ENCODE measurements around the gene HRK. TPM values are rescaled to one million over a fixed set of nuclear protein-coding genes. Genes with fewer than 3 reads are reported as not detected.

HRK gene
- total RNA-seq, 6 donors from 2014 or later = 0.06 to 0.33 (median 0.13) TPM; not detected in 3

DNA sequence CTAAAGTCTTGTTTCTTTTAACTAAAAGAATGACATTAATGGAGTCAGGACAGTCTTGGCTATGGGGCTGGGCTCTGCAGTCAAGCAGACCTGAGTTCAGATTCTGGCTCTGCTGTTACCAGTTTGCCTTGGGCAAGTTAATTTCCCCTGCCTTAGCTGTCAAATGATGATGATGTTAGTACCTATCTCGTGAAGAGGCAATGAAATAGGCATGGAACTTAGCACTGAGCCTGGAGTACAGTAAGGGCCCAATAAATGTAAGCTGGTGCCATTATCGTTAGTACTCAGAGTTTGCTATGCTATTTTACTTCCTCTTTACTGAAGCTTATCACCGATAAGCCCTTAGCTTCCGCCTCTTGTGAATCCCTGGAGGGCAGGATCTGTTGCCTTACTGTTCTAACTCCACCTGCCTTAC, 38.0 kb upstream of the HRK start:
- peak in 1 of 2 donors; percentile 11 for ATAC-seq (ENCODE audit: low FRiP score in 2 of 2)

GRCh38 chr12:116918464-116918863, 37.2 kb upstream of the HRK start:
- WGBS, 2 donors = 88 to 89% methylated on average over 2 of the region's 2 CpGs
- H3K27me3 ChIP-seq = no peaks in the 10 kb centered on the region
- no peak for DNase-seq
- ATAC-seq (ENCODE audit: low FRiP score in 2 of 2) = no peak
- H3K4me3 ChIP-seq = no peak overlapping the region
- no peaks in the 10 kb centered on the region for H3K9me3 ChIP-seq
- TF ChIP-seq POLR2AphosphoS5 (IDR thresholded peaks at IDR 0.05) (no peak), EP300 (IDR thresholded peaks at IDR 0.05) (no peak), CTCF (IDR thresholded peaks at IDR 0.05) (no peak), POLR2A (IDR thresholded peaks at IDR 0.05) (no peak)
- peaks cover 6 to 38% (median 24%) of the 10 kb centered on the region in 4 donors for H3K4me1 ChIP-seq
- no peak overlapping the region for H3K27ac ChIP-seq
- no peaks in the 10 kb centered on the region for H3K36me3 ChIP-seq

More for the DNA sequence above, 38.0 kb upstream of the HRK start:
- no peak for TF ChIP-seq EP300 (IDR thresholded peaks at IDR 0.05)
- no peak for TF ChIP-seq CTCF (IDR thresholded peaks at IDR 0.05)
- TF ChIP-seq POLR2A (IDR thresholded peaks at IDR 0.05) = no peak
- TF ChIP-seq POLR2AphosphoS5 (IDR thresholded peaks at IDR 0.05) = no peak
- no peak overlapping the region for H3K4me3 ChIP-seq
- peak in 1 of 2 donors; percentile 40 for DNase-seq
- H3K27me3 ChIP-seq = no peaks in the 10 kb centered on the region
- WGBS, 2 donors = 19 to 38% methylated on average over 4 of the region's 4 CpGs
- H3K4me1 ChIP-seq = peaks cover 6 to 38% (median 24%) of the 10 kb centered on the region in 4 donors
- H3K9me3 ChIP-seq = no peaks in the 10 kb centered on the region
- H3K27ac ChIP-seq = peak overlapping the region in 1 of 4 donors; percentile 35
- H3K36me3 ChIP-seq = no peaks in the 10 kb centered on the region

- WGBS, 2 donors = 63 to 72% methylated on average over 5 of the region's 5 CpGs
- no peaks in the 10 kb centered on the region for H3K9me3 ChIP-seq
- TF ChIP-seq POLR2A (IDR thresholded peaks at IDR 0.05) (no peak), POLR2AphosphoS5 (IDR thresholded peaks at IDR 0.05) (peak in 1 of 2 donors; percentile 43), EP300 (IDR thresholded peaks at IDR 0.05) (no peak), CTCF (IDR thresholded peaks at IDR 0.05) (peak in 3 of 6 experiments; percentile 35 to 51 (median 50))
- H3K4me1 ChIP-seq = peaks cover 11 to 44% (median 31%) of the 10 kb centered on the region in 4 donors
- no peaks in the 10 kb centered on the region for H3K36me3 ChIP-seq
- H3K27ac ChIP-seq = peak overlapping the region in 2 of 4 donors; percentile 44 to 68
- peak; percentile 64 to 89 for ATAC-seq (ENCODE audit: low FRiP score in 2 of 2)
- DNase-seq = peak in 1 of 2 donors; percentile 86
- H3K27me3 ChIP-seq = no peaks in the 10 kb centered on the region
- no peak overlapping the region for H3K4me3 ChIP-seq
These were observed 35.5 kb upstream of the HRK start for GRCh38 chr12:116916714-116917114.

DNA sequence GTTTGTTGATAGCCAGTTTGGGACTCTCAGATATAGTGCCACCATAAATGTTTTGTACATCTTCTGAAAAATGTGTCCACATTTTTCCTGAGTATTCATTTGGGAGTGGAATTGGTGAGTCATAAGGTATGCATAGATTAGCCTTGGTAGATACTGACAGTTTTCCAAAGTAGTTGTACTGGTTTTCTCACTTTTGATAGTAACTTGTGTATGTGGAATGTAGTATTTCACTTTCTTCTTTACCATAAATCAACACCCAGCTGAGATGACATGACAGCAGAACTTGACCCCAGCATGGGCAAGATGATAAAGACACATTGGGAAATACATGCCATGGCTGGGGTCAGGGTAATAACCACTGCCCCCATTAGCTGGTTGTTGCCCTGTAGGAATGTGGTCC, 34.9 kb upstream of the HRK start:
- no peaks in the 10 kb centered on the region for H3K9me3 ChIP-seq
- H3K27ac ChIP-seq = peak overlapping the region in 2 of 4 donors; percentile 44 to 68
- H3K27me3 ChIP-seq = no peaks in the 10 kb centered on the region
- ATAC-seq (ENCODE audit: low FRiP score in 2 of 2) = no peak
- no peak overlapping the region for H3K4me3 ChIP-seq
- H3K4me1 ChIP-seq = peaks cover 15 to 48% (median 35%) of the 10 kb centered on the region in 4 donors
- TF ChIP-seq EP300 (IDR thresholded peaks at IDR 0.05) (no peak), CTCF (IDR thresholded peaks at IDR 0.05) (no peak), POLR2AphosphoS5 (IDR thresholded peaks at IDR 0.05) (no peak), POLR2A (IDR thresholded peaks at IDR 0.05) (no peak)
- H3K36me3 ChIP-seq = no peaks in the 10 kb centered on the region
- no peak for DNase-seq

- Histone ChIP-seq H3K9me3 (no peaks in the 10 kb centered on the region), H3K4me3 (no peak overlapping the region), H3K36me3 (no peaks in the 10 kb centered on the region), H3K27me3 (no peaks in the 10 kb centered on the region), H3K27ac (no peak overlapping the region), H3K4me1 (peaks cover 14 to 48% (median 32%) of the 10 kb centered on the region in 4 donors)
- ATAC-seq (ENCODE audit: low FRiP score in 2 of 2) = no peak
- TF ChIP-seq EP300 (IDR thresholded peaks at IDR 0.05) = no peak
- TF ChIP-seq CTCF (IDR thresholded peaks at IDR 0.05) = no peak
- no peak for TF ChIP-seq POLR2A (IDR thresholded peaks at IDR 0.05)
- TF ChIP-seq POLR2AphosphoS5 (IDR thresholded peaks at IDR 0.05) = no peak
- DNase-seq = no peak
- 100% methylated on average over 1 of the region's 1 CpG; no CpG with 5 or more reads in 1 of the 2 donors for WGBS, 2 donors
These were observed 34.1 kb upstream of the HRK start for GRCh38 chr12:116915326-116915725.
